EL (cell line): Measurements from ENCODE around the gene RNF187.
"Not testable (repeated sequence)": the region's sequence is repeated elsewhere in the genome, so short reads cannot be mapped to it uniquely, and the experiment has no call there.

Experiments used
- DNase-seq: peaks from one replicate; pipeline ENCODE4 v3.0.0-alpha.2; 2016

The RNF187 gene

DNA sequence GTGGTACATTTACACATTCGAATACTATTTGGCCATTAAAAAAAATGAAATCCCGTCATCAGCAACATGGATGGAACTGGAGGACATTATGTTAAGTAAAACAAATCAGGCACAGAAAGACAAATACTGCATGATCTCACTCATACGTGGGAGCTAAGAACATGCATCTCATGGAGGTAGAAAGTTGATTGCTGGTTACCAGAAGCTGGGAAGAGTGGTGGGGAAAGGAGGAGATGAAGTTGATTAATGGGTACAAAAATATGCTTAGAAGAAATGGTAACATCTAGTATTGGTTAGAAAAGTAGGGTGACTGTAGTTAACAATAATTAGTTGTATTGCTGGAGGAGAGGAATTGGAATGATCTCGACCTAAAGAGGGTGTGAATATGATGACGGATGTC lies 24.6 kb upstream of the RNF187 start:
- DNase-seq, result no peak

DNA sequence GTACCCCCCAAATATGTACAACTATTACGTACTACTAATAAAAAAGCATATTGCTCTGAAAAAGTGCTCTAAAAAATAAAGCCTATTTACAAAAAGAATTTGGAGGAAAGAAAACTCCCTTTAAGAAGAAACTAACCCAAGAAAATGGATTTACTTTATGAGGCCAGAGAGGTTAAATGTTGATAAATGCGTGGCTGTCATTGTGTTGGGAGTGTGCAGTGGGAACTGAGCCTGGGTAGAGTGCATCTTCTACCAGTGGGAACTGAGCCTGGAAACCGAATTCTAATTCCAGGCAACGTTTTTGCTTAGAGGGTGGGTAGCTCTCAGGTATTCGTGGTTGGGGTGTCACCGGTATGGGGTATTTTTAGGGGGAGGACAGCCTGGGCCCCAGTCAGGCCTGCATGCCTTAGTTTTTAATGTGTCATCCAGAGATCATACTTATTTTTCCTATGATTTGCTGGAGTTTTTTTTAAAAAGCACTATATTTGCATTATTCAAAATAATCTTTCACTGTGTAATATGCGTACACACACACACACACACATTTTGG lies 24.1 kb upstream of the RNF187 start:
- no peak for DNase-seq

DNA sequence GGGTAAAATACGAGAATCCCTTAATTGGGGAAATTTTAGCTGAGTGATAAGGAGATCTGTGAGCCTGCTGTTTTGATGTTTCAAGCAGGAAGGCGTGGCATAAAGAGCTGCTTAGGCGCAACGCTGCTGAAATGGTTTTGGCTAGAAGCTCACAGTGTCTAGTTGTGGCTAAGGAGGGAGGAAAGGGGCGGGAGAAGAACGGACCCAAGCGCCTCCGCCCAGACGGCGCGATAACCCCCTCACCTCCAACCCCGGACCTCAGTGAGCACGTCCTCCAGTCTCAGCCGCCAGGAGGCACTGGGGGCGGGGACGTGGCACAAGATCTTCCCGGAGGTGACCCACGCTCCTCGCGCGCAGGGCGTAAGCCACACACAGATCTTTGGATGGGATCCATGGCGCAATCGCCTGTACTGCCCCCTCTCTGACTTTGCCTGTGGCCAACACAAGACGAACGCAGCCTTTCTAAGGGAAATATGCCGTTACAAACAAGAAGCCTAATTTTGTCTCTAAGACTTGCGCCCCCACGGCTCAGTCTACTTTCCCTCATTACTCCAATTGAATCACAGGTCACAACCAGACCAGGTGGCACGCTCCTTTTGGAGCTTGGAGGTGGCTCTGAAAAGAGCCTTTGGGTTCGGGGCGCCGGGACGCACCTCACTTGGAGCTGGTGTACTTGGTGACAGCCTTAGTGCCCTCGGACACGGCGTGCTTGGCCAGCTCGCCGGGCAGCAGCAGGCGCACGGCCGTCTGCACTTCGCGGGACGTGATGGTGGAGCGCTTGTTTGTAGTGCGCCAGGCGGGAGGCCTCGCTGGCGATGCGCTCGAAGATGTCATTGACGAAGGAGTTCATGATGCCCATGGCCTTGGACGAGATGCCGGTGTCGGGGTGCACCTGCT lies 23.4 kb upstream of the RNF187 start:
- DNase-seq, result peak; percentile 34

DNA sequence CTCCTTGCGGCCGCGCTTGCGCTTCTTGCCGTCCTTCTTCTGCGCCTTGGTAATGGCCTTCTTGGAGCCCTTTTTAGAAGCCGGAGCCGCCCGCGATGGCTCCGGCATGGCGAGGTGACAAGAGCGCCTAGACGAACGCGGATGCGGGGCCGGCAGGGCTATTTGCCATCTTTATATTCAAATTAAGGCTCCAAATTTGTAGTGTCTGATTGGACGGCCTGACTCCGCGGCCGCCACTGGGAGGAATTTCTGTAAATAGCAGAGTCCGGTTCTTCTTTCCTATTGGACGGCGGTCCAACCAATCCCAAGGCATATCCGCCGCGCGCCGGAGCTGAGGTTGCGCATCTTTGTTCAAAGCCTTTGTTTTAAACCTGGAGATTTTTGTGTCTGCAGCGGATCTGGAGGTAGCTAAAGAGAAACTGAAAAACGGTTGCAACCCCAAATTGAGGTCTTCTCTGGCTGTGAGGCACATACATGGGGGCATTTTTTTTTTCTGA lies 22.6 kb upstream of the RNF187 start:
- DNase-seq, result peak; percentile 81

DNA sequence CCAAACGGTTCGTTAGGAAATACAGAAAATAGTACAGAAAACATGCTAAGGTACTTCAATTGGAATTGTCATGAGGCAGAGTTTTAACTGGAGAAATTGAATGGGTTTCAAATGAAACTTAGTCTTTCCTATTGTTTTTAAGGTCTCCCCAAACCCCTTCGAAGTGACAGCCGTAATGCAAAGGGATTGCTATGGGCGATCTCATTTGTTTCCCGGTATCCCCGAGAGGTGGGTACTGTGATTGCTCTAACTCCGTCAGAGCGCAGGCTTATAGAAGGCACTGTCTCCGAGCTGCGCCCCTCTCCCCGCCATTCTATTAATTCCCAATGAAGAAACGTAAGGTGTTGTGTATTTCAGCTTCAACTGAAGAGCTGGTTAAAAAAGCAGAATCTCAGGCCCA lies 22.0 kb upstream of the RNF187 start:
- no peak for DNase-seq

DNA sequence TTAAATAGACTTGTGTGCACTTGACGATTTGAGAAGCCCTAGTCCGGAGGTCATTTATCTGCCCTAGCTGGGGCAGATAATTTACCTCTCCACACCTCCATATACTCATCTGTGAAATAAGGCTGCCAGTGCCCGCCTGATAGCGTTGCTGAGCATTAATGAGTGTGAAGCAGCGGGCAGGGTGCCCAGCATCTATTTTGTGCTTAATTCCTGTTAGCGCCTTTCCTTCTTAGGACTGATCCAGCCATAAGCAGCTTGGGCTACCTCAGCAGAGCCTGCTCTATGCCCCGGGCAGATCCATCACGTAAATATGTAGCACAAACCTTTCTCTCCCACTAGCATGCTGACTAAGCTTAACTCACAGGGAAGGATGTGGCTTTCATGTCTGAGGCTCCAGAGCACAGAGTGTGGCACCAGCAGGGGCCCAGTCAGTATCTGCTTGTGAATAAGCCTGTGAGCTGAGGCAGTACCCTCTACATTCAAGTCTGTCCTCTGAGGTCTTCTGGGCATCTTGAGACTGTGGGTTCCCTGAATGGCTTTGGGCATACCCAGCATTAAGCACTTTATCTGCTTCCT lies 21.5 kb upstream of the RNF187 start:
- DNase-seq, result no peak

DNA sequence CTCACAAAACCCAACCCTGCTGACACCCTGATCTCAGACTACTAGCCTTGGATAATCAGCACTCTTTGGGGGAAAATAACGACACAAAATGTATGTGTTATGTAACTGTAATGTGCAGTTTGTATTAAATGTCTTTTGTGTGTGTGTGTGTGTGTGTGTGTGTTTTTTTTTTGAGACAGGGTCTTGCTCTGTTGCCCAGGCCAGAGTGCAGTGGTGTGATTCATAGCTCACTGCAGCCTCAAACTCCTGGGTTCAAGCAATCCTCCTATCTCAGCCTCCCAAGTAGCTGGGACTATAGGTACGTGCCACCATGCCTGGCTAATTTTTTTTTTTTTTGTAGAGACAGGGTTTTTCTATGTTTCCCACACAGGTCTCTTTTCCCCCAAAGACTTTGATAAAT lies 19.0 kb upstream of the RNF187 start:
- not testable (repeated sequence) for DNase-seq

DNA sequence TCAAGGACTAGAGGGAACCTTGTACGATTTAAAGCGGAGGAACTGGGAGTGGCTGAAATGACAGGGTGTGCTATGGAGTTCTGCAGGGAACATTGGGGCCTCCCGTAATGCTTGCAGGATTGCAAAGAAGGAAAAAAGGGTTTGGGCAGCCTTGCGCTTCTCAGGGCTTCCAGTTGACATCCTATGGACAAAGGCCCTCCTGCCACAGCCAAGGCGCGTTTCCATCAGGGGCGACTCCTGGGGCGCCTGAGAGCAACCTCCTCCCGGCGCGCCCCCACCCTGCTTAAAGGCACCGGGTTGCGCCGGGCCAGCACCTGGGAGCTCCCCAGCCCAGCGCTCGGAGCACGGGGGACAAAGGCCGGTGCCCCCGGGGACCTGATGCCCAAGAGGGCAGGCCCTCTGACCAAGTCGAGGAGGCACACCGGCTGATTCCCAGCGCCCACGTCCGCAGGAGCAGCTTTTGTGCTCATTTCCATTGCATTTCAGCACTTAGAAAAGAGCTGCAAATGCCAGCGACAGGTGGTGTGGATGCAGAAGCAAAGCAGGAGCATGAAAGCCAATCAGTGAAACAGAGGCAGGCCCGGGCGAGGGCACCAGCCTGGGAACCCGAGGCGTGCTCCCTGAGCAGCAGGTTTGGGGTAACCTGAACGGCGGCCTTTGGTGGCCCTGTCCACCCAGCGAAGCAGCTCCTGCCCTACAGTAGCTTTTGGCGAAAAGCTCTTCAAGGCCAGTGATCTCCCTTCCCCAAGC lies 17.6 kb upstream of the RNF187 start:
- DNase-seq, result no peak

DNA sequence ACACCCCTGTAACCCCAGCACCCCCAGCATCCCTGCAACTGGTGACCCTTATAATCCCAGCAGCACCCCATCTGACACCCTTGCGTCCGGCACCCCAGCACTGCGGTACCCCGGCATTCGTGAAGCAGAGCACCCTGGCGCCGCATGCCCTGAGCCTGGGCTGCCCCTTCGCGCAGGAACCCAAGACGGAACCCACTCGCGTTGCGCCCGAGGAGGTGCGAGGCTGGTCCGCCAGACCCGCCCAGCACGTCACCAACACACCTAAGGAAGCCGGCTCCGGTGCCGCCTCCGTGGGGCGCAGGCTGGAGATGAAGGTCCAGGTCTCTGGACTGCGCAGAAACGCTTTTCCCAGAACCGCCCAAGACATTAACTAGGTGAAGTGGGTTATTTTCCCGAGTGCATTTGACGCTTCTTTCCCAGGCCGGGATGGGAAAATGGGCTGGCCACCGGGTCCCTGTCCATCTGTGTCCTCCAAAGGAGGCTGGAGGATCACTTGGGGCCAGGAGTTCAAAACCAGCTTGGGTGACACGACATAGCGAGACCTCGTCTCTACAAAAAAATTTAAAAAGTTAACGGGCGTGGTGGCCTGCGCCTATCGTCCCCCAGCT lies 15.9 kb upstream of the RNF187 start:
- DNase-seq, result no peak

DNA sequence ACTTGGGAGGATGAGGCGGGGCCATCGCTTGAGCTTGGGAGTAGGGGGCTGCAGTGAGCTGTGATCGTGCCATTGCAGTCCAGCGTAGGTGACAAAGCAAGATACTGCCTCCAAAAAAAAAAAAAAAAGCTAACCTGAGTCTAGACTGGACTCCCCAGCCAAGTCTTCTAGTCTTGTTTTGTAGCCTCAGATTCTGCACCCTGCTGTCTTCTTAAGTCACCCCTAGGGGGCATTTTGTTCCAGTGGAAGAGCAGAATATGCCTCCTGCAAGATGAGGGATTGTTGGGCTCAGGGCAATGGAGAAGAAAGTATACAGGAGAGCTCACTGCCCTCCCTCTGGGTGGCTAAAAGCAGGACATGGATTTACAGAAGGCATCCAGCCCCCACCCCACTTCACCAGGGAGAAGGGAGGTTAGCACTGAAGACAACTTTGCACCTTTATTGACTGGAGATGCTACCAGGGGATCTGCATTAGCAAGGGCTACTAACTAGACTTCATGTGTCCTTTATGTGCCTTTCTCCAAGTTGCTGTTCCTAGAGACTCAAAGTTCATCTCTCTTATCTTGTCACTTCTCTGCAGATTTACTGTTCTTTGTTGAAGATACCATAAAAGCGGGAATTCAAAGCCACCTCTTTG lies 15.3 kb upstream of the RNF187 start:
- DNase-seq, result peak; percentile 51

DNA sequence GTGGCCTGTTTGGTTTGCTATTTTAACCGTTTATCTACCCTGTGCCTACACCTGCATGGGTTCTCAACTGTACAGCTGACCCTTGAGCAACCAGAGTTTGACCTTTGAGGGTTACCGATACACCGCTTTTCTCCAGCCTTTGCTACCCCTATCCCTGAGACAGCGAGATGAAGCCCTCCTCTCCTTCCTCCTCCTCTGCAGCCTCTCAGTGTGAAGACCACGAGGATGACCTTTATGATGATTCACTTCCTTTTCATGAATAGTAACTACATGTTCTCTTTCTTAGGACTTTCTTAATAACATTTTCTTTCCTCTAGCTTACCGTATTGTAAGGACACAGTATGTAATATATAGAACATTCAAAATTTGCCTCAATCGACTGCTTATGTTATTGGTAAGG lies 14.5 kb upstream of the RNF187 start:
- peak; percentile 63 for DNase-seq

DNA sequence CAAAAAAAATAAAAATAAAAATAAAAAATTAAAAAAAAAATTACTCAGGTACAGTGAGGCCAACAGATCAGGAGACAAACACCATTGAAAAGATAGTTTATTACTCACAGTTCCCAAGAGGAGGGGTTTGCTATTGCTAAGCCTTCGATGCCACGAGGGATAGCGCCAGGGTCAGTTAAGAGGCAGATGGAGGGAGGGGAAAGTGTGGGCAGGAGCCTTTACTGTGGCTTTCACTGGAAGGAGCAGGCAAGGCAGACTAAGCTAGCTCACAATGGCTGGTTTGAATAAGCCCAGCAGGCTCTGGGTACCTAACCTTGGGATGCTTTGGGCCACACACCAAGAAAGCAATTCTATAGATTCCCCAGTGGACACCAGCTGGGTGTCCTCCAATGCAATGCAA lies 12.7 kb upstream of the RNF187 start:
- no peak for DNase-seq

DNA sequence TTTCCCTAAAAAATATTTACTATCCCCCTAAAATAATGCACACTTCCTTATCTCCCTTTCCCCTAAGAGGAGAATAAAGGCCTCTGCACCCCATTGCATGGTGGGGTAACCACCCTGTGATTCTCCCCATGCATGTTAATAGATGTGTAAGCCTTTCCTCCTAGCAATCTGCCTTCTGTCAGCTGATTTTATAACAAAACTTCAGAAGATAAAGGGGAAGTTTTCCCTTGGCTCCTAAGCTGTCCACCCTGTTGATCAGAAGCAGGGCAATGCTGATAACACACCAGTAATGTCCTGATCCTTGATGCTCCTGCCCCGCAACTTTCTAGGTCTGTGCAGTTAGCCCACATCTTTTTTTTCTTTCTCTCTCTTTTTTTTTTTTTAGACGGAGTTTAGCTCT lies 11.4 kb upstream of the RNF187 start:
- no peak for DNase-seq

DNA sequence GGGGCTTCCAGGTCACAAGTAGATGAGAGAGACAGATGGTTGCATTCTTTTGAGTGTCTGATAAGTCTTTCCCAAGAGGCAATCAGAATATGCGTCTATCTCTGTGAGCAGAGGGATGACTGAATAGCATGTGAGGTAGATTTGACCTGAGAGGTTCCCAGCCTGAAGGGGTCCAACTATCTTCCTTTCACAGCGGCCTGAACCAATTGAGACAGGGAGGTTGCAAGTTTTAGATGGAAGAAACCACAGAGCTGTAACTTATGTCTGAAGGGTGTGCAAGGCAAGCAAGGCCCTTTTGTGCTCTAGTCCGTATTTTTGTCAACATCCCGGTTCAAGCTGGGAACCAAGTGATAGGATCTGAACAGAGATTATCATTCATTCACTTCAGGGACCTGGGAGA lies 9.9 kb upstream of the RNF187 start:
- no peak for DNase-seq

DNA sequence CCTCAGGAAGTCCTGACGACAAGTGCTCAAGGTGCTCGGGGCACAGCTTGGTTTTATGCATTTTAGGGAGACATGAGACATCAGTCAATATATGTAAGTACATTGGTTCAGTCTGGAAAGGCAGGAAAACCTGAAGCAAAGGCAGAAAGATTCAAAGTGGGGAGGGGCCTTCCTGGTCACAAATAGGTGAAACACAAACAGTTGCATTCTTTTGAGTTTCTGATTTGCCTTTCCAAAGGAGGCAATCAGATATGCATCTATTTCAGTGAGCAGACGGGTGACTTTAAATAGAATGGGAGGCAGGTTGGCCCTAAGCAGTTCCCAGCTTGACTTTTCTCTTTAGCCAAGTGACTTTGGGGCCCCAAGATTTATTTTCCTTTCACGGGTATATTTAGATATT lies 8.9 kb upstream of the RNF187 start:
- no peak for DNase-seq

DNA sequence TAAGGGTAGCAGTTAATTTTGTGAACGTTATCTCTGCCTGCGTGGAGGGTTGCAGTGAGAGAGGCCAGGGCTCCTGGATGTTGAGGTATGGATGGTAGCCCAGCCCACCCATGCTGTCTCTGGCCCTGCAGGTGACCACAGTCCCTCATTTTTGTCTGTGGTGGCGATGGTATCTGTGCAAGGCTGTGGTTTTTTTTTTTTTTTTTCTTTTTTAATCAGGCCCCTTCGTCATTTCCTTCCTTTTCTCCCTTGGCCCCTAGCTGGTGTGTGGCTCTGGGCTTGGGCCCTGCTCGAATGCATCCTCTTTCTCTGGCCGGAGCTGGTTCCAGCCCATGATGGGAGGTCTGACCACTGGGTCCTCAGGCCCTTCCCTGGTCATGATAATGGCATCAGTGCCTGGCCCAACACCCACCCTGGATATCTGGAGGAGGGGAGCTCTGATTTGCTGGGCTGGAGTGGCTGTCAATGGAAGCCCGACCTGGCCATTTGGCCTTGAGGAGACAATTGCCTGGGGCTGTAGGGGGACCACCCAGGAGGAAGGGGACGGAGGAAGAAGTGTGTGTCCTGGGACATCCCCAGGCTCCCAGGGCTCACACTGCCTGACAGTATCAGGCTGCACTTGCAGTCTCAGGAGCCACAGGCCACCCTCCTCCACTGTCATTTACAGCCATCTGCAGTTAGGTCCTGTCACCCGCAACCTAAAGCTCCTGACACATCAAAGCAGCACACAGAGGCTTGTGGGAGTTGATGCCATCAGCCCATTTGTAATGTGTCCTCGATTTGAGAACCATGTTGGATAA lies 8.1 kb upstream of the RNF187 start:
- no peak for DNase-seq

DNA sequence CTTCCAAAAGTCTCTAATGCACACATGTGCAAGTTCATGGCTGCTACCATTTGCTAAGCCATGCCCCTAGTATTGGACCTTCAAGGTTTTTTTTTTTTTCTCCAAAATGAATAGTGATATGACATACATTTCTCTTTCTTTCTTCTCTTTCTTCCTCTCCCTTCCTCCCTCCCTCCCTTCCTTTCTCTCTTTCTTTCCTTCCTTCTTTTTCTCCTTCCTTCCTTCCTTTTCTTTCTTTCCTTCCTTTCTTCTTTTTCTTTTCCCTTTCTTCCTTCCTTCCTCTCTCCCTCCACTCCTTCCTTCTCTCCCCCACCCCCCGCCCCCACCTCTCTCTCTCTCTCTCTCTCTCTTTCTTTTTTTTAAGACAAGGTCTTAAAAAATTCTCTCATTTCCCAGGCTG lies 3.4 kb upstream of the RNF187 start:
- no peak for DNase-seq

DNA sequence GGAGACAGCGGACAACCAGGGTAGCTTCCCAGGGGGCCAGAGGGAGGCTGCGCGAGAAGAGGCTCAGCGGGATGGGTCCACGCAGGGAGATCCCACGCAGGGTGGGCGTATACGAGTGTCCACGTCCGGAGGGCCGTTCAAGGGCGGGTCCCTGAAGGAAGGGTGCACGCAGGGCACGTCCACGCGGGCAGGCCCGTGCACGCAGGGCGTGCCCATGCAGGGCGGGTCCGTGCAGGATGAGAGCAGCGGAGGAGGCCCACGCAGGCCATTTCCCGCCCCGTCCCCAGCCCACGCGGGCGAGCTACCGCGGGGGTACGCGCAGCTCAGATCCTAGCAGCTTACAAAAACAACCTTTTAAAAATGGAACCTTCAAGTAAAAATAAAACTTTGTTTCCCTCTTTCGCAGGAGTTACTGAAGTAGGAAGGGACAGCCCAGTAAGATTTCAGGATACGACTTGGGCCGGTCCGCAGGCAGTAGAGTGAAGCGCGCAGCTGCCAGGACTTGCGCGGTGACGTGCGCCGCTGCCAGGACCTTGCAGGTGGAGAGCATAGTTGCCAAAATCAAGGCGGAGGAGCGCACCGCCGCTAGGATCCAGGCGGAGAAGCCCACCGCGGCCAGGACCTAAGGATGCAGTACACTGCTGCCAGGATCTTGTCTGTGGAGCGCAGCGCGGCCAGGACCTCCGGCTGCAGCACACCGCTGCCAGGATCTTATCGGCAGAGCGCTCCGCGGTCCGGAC lies 416 bp upstream of the RNF187 start:
- peak; percentile 88 for DNase-seq

DNA sequence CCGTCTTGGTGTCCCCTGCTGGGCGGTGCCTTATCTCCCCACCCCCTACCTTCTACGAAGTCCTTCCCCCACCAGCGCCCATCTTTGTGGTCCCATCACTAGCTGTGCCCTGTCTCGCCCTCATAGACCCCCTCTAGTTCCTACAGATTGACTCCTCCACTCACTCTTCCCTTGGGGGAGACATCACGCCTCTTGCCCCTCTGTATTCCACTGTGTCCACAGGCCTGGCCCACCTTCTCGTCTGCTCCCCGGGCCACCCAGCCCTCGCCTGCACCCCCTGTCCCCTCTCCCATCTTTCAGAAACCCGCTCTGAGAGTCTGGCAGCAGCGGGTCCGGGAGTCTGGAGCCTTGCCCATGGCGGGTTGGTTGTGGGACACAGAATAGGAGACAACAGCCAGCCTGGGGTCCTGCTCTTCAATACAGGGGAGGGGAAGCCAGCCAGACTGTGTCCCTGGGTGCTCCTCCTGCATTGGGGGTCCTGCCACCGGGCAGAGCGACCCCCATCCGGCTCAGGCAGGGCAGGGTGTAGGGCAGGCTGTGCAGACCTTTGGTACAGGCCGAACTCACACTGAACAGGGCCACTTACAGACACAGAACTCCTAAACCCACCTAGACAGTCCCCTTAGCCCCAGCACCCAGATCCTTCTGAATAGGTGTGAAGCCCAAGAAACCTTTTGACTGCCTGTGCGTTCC lies 1.1 kb downstream of the RNF187 start:
- no peak for DNase-seq
